K562 (cell line): ENCODE measurements around the gene ZC3H12A. TPM values are rescaled to one million over a fixed set of nuclear protein-coding genes. Genes with fewer than 3 reads are reported as not detected.

ENCODE experiments used
- CBX2 ChIP-seq: fragments of 200-600 bp; sonication (generic); IDR thresholded peaks from one replicate; pipeline ENCODE4 v1.6.1; 2012; ENCODE audit warnings: mild to moderate bottlenecking, low read length, inconsistent platforms; ENCODE audit not compliant: insufficient read depth, poor library complexity, severe bottlenecking
- CREB1 ChIP-seq, 2 experiments: sonication (generic) in 1 of 2; formaldehyde crosslinking in 1 of 2; IDR thresholded peaks; 2 replicates each; pipeline versions ENCODE4 v1.6.1 to v1.8.0; 2012 to 2022; ENCODE audit warnings: inconsistent platforms in 1 of 2, mild to moderate bottlenecking in 1 of 2, missing genetic modification reagents in 1 of 2, moderate library complexity in 1 of 2
- EWSR1 ChIP-seq: fragments of 450-650 bp; IDR thresholded peaks from 2 replicates; pipeline ENCODE4 v1.6.1; 2018; ENCODE audit warnings: borderline replicate concordance, mild to moderate bottlenecking, low read depth, moderate library complexity; ENCODE audit not compliant: partially characterized antibody
- NFE2L1 ChIP-seq: fragments of 450-650 bp; IDR thresholded peaks from 2 replicates; pipeline ENCODE4 v1.6.1; 2016; ENCODE audit warnings: missing genetic modification characterization, low read depth, mild to moderate bottlenecking, missing compliant biosample characterization, moderate library complexity, borderline replicate concordance
- NRF1 ChIP-seq, 2 experiments: fragments of 450-650 bp; IDR thresholded peaks in 1 of 2; conservative IDR thresholded peaks in 1 of 2; 2 replicates each; pipeline ENCODE4 v1.6.1; 2014; ENCODE audit warnings: mild to moderate bottlenecking in 2 of 2
- POLR2AphosphoS2 ChIP-seq: IDR thresholded peaks from 2 replicates; pipeline ENCODE4 v1.6.1; 2012; ENCODE audit warnings: low read length, improper control_type of control experiment
- POLR3A ChIP-seq: IDR thresholded peaks from 2 replicates; pipeline ENCODE4 v1.6.1; 2011; ENCODE audit warnings: borderline replicate concordance, mild to moderate bottlenecking, moderate library complexity; ENCODE audit not compliant: insufficient read length, insufficient read depth; ENCODE audit errors: extremely low read depth
- POU5F1 ChIP-seq: fragments of 150-350 bp; IDR thresholded peaks from 2 replicates; pipeline ENCODE4 v1.6.1; 2014; ENCODE audit warnings: borderline replicate concordance, low read length, low read depth, mild to moderate bottlenecking; ENCODE audit not compliant: partially characterized antibody
- RBBP5 ChIP-seq: fragments of 200-600 bp; sonication (generic); IDR thresholded peaks from 2 replicates; pipeline ENCODE4 v1.6.1; 2012; ENCODE audit warnings: borderline replicate concordance, mild to moderate bottlenecking, low read length, control low read depth, inconsistent platforms; ENCODE audit not compliant: insufficient read depth, poor library complexity, severe bottlenecking
- RCOR1 ChIP-seq, 2 experiments: IDR thresholded peaks; 2 replicates each; pipeline ENCODE4 v1.6.1; 2012; ENCODE audit warnings: low read depth in 2 of 2, low read length in 2 of 2, borderline replicate concordance in 1 of 2, improper control_type of control experiment in 1 of 2
- SAFB2 ChIP-seq: fragments of 200-400 bp; formaldehyde crosslinking; IDR thresholded peaks from 2 replicates; pipeline ENCODE4 v1.6.1; 2018; ENCODE audit warnings: borderline replicate concordance, low read length, low read depth, moderate library complexity; ENCODE audit not compliant: severe bottlenecking
- SIX5 ChIP-seq, 2 experiments: IDR thresholded peaks; 2 replicates each; pipeline ENCODE4 v1.6.1; 2011; ENCODE audit warnings: low read length in 2 of 2, borderline replicate concordance in 1 of 2, low read depth in 1 of 2, mild to moderate bottlenecking in 1 of 2, moderate library complexity in 1 of 2; ENCODE audit not compliant: insufficient read depth in 1 of 2
- SMARCA4 ChIP-seq: fragments of 450-650 bp; IDR thresholded peaks from 2 replicates; pipeline ENCODE4 v1.6.1; 2016
- SUPT5H ChIP-seq: fragments of 450-650 bp; IDR thresholded peaks from 2 replicates; pipeline ENCODE4 v1.6.1; 2016
- ZBTB1 ChIP-seq: sonication (generic); formaldehyde crosslinking; IDR thresholded peaks from 2 replicates; pipeline ENCODE4 v1.8.1; 2023; ENCODE audit warnings: missing genetic modification reagents, low read depth, mild to moderate bottlenecking, borderline replicate concordance
- ZNF253 ChIP-seq: fragments of 250-450 bp; sonication (Bioruptor Pico); conservative IDR thresholded peaks from 2 replicates; pipeline ENCODE4 v1.6.1; 2021; ENCODE audit warnings: mild to moderate bottlenecking
- ZNF444 ChIP-seq: fragments of 250-450 bp; sonication (Bioruptor Pico); IDR thresholded peaks from 2 replicates; pipeline ENCODE4 v1.4.0; 2020; ENCODE audit warnings: mild to moderate bottlenecking, moderate library complexity
- polyA plus RNA-seq, 8 experiments: library from polyadenylated mRNA; depleted of rRNA in 4 of 8; stranded (reverse) in 5 of 8; unstranded in 3 of 8; fragments of >200 nt; fragmentation: Nextera tagmentation in 2 of 8; fragmentation: Illumina TruSeq in 1 of 8; extraction: Ambion mirVana in 2 of 8; extraction: Trizol in 1 of 8; gene quantifications; 2 replicates each; pipeline versions ENCODE4 v1.2.1 to v1.2.3, GENCODE V29; 2011 to 2014; ENCODE audit warnings: inconsistent platforms in 1 of 8, missing spikeins in 1 of 8
- total RNA-seq, 7 experiments: library from RNA; depleted of rRNA in 6 of 7; stranded (reverse); fragments of >200 nt in 6 of 7; fragmentation: Illumina TruSeq in 2 of 7; extraction: Trizol in 2 of 7; gene quantifications; 2 replicates each; pipeline versions ENCODE4 v1.2.1 to v1.2.3, GENCODE V29; 2011 to 2021; ENCODE audit warnings: low replicate concordance in 1 of 7
- TF ChIP-seq, protein P1 (sequence below): fragments of 250-450 bp; sonication (Bioruptor Pico); IDR thresholded peaks from 2 replicates; pipeline ENCODE4 v1.8.0; 2021; ENCODE audit warnings: moderate library complexity, mild to moderate bottlenecking, inconsistent platforms
- TF ChIP-seq, protein P2 (sequence below): fragments of 250-450 bp; sonication (Bioruptor Pico); IDR thresholded peaks from 2 replicates; pipeline ENCODE4 v1.4.0; 2020; ENCODE audit warnings: mild to moderate bottlenecking, moderate library complexity
- TF ChIP-seq, protein P3 (sequence below): sonication (generic); formaldehyde crosslinking; IDR thresholded peaks from 2 replicates; pipeline ENCODE4 v1.9.0; 2022; ENCODE audit warnings: mild to moderate bottlenecking, missing genetic modification reagents

The ZC3H12A gene
- total and polyA plus RNA-seq, 9 of the 15 experiments (the other 6 are each of a cell fraction or from before 2014, with no cell fraction given): 0.14 to 9.4 (median 6.7) TPM

DNA sequence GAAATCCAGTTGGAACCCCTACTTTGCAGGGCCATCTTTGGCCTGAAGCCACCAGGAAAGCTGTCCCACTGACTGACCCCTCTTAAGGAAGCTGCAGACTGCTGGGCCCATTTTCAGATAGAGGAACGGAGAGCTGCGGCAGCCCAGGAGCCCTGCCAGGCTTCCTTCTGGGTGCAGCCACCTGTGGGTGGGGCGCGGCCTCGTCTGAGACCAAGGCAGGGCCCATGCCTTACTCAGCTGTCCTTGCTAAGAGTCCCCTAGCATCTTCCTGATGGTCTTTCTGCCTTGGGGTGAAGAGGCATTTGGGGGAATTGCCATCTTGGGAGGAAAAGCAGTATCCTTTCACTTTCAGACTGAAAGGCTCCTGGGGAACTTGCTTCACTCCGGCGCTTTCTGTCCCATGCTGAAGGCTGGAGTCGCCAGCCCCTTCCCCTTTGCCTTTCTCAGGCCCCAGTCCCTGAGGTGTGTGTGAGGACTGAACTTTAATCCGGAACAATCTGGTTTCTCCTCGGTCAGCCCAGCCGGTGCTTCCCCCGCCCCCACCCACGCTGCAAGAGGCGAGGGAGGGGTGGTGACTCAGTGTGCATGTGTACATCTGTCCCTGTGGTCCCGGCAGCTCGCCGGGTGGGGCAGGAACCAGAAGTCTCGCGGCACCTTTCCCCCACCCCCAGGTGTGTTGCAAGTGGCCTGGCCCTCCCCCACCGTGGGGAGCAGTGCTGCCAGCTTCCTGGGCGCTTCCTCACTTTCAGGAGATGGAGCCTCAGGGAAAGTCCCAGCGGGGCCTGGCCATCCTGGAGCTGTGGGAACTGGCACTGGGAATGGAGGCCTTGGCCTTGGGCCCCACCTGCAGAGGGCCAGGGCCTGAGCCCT, 5.1 kb downstream of the ZC3H12A start (continued):
- TF ChIP-seq, protein P1, sequence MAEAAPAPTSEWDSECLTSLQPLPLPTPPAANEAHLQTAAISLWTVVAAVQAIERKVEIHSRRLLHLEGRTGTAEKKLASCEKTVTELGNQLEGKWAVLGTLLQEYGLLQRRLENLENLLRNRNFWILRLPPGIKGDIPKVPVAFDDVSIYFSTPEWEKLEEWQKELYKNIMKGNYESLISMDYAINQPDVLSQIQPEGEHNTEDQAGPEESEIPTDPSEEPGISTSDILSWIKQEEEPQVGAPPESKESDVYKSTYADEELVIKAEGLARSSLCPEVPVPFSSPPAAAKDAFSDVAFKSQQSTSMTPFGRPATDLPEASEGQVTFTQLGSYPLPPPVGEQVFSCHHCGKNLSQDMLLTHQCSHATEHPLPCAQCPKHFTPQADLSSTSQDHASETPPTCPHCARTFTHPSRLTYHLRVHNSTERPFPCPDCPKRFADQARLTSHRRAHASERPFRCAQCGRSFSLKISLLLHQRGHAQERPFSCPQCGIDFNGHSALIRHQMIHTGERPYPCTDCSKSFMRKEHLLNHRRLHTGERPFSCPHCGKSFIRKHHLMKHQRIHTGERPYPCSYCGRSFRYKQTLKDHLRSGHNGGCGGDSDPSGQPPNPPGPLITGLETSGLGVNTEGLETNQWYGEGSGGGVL (CRISPR knock-in tag): no peak
- no peak for TF ChIP-seq NFE2L1 (tag)
- peak; percentile 39 to 53; a peak in 2 of 4 replicates for TF ChIP-seq NRF1 (conservative IDR thresholded peaks at IDR 0.05 in 1 of 2, IDR thresholded peaks at IDR 0.05 in 1 of 2)
- no peak for TF ChIP-seq POU5F1
- TF ChIP-seq, protein P2, sequence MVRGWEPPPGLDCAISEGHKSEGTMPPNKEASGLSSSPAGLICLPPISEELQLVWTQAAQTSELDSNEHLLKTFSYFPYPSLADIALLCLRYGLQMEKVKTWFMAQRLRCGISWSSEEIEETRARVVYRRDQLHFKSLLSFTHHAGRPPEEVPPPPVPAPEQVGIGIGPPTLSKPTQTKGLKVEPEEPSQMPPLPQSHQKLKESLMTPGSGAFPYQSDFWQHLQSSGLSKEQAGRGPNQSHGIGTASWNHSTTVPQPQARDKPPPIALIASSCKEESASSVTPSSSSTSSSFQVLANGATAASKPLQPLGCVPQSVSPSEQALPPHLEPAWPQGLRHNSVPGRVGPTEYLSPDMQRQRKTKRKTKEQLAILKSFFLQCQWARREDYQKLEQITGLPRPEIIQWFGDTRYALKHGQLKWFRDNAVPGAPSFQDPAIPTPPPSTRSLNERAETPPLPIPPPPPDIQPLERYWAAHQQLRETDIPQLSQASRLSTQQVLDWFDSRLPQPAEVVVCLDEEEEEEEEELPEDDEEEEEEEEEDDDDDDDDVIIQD: no peak
- peak in 1 of 2 experiments; percentile 91; a peak in 2 of 4 replicates for TF ChIP-seq RCOR1 (IDR thresholded peaks at IDR 0.05; ENCODE audit: borderline replicate concordance in 1 of 2, low read depth in 2 of 2, low read length in 2 of 2)
- TF ChIP-seq CREB1 (IDR thresholded peaks at IDR 0.05): peak; percentile 45; the same call in 1 of the 2 replicates
- no peak for TF ChIP-seq CREB1 (CRISPR knock-in tag; IDR thresholded peaks at IDR 0.05)
- TF ChIP-seq SIX5 (IDR thresholded peaks at IDR 0.05; ENCODE audit: borderline replicate concordance in 1 of 2, insufficient read depth in 1 of 2, low read depth in 1 of 2, low read length in 2 of 2): no peak
- TF ChIP-seq POLR2AphosphoS2: no peak
- TF ChIP-seq ZNF253 (CRISPR knock-in tag): no peak
- TF ChIP-seq POLR3A: no peak
- no peak for TF ChIP-seq SAFB2
- TF ChIP-seq EWSR1: no peak
- no peak for TF ChIP-seq ZNF444 (CRISPR knock-in tag)
- TF ChIP-seq SUPT5H: peak; percentile 51; the same call in 1 of the 2 replicates
- no peak for TF ChIP-seq RBBP5
- TF ChIP-seq, protein P3, sequence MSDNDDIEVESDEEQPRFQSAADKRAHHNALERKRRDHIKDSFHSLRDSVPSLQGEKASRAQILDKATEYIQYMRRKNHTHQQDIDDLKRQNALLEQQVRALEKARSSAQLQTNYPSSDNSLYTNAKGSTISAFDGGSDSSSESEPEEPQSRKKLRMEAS (CRISPR knock-in tag): peak; percentile 91
- TF ChIP-seq ZBTB1 (CRISPR knock-in tag): no peak
- TF ChIP-seq SMARCA4: peak; percentile 87
- TF ChIP-seq CBX2: no peak
